GM19035 (cell line): ENCODE results near the gene PAK1IP1.
A peak's percentile ranks its signal among the peaks of the same experiment; 100 is the strongest.
"Not testable (repeated sequence)": the region's sequence is repeated elsewhere in the genome, so short reads cannot be mapped to it uniquely, and the experiment has no call there.

ENCODE experiments used
- ATAC-seq: cut with Tn5 transposase; IDR thresholded peaks from one replicate; pipeline ENCODE4 v1.9.1; 2021; ENCODE audit not compliant: unreplicated experiment

PAK1IP1 gene, protein sequence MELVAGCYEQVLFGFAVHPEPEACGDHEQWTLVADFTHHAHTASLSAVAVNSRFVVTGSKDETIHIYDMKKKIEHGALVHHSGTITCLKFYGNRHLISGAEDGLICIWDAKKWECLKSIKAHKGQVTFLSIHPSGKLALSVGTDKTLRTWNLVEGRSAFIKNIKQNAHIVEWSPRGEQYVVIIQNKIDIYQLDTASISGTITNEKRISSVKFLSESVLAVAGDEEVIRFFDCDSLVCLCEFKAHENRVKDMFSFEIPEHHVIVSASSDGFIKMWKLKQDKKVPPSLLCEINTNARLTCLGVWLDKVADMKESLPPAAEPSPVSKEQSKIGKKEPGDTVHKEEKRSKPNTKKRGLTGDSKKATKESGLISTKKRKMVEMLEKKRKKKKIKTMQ

DNA sequence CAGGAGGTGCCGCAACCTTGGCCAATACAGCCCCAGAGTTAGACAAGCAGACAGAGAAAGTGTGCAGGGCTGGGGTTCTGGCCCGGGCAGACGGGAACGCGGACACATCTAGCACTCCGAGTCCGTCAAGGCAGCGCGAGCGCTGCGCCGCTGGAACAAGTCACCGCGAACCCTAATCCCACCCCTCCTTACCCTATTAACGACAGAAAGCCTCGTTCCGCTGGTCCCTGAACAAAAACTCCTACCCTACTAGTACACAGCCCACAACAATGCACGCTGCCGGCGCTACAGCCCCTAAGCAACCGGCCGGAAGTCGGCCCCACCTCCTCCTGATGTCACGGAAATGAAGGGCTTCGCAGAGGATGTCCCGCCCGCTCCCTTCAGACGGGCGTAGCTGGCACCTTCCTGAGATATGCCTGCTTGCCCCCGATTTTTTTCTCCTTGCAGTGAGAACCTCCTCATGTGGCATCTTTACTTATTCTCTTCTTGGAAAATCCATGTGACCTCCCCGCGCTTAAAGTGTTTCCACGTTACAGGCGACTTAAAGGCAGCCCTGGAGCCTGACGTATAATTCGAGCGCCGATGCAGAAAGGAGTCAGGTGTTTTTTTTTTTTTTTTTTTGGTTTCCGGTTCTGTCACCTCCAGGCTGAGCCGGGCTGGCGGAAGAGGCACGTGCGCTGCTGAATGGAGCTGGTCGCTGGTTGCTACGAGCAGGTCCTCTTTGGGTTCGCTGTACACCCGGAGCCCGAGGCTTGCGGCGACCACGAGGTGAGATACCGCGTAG is at the start of gene PAK1IP1, which contains the start of gene C6orf52:
TSS of gene PAK1IP1 (plus strand) at position 671 of the 784 bp plus-strand sequence. CDS start at position 685, 14 bp downstream.
TSS of gene C6orf52 (minus strand) at position 315 of the 784 bp plus-strand sequence. CDS start 7,066 bp downstream, outside the sequence.
- peak; percentile 99 for ATAC-seq

DNA sequence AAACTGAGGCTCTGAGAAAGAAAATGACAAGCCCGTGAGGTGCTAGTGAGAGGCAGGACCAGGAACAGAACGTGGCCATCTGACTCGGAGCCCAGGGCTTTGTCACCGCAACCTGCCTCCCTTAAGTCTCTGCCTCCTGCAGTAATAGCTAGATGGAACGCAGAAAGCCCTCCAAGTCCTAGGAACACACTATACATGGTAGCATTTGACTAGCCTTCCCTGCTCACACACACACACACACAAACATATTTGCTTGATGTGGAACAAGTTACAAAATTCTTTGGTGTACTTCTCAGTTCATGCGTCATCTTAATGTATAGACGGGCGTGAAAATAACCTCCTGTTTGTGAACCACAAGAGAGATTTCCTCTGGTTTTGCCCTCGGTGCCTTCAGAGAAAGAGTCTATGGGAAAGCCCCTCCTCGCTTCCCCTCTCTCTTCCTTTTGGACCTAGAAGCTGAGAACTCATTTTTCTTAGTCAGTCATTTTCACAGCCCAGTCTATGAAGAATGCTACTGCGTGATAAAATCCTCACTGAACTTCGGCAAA is 39.2 kb upstream of the PAK1IP1 start:
- no peak for ATAC-seq

DNA sequence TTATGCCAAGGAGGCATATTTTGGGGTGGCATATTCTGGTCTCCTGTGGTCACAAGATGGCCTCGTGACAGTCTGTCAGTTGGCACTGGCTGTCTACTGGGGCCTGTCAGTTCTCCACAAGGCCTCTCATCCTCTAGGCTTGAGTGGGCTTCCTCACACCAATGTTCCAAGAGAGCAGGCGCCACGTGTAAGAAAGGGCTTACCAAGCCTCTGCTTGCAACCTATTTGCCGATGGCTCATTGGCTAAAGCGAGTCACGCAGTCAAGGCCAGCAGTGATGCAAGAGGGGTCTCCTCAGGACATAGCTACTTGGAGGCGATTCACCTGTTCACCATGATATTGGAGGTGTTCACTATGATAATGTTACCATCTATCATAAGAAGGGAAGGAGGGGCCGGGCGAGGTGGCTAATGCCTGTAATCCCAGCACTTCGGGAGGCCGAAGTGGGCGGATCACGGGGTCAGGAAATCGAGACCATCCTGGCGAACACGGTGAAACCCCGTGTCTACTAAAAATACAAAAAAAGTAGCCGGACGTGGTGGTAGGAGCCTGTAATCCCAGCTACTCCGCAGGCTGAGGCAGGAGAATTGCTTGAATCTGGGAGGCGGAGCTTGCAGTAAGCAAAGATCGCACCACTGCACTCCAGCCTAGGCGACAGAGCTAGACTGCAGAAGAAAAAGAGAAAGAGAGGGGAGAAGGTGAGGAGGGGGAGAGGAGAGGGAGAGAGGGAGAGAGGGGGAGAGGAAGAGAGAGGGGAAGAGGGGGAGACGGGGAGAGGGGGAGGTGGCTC is 35.7 kb upstream of the PAK1IP1 start:
- no peak for ATAC-seq

DNA sequence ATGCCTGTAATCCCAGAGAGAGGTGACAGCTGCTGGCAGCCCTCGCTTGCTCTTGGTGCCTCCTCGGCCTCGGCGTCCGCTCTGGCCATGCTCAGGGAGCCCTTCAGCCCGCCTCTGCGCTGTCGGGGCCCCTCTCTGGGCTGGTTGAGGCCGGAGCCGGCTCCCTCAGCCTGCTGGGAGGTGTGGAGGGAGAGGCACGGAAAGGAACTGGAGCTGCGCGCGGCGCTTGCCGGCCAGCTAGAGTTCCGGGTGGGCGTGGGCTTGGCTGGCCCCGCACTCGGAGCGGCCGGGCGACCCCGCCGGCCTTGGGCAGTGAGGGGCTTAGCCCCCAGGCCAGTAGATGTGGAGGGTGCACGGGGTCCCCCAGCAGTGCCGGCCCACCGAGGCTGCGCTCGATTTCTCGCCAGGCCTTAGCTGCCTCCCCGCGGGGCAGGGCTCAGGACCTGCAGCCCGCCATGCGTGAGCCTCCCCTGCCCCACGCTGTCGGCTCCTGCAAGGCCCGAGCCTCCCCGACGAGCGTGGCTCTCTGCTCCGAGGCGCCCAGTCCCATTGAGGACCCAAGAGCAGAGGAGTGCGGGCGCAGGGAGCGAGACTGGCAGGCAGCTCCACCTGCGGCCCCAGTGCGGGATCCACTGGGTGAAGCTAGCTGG is 34.9 kb upstream of the PAK1IP1 start:
- no peak for ATAC-seq

DNA sequence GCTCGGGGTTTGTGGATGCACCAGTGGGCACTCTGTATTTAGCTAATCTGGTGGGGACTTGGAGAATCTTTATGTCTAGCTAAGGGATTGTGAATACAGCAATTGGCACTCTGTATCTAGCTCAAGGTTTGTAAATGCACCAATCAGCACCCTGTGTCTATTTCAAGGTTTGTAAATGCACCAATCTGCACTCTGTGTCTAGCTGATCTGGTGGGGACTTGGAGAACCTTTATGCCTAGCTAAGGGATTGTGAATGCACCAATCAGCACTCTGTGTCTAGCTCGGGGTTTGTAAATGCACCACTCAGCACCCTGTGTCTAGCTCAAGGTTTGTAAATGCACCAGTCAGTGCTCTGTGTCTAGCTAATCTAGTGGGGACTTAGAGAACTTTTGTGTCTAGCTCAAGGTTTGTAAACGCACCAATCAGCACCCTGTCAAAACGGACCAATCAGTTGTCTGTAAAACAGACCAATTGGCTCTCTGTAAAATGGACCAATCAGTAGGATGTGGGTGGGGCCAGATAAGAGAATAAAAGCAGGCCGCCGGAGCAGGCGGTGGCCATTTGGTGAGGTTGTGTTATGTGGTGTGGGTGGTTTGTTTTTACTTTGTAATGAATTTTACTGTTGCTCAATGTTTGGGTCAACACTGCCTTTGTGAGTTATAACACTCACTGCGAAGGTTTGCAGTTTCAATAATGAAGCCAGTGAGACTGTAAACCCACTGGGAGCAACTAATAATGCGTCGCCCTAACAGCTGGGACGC is 34.2 kb upstream of the PAK1IP1 start:
- not testable (repeated sequence) for ATAC-seq

DNA sequence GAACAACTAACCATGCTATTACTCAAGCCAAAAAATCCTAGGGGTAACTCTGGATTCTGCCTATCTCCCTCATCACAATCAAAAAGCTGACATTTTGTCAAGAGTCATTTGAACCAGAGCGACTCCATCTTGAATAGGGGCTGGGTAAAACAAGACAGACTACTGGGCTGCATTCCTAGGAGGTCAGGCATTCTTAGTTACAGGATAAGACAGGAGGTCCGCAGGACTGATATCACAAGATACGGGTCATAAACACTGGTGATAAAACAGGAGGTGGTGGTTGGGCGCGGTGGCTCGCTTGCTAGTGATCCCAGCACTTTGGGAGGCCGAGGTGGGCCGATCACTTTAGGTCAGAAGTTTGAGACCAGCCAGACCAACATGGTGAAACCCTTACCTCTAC is 32.6 kb upstream of the PAK1IP1 start:
- no peak for ATAC-seq

DNA sequence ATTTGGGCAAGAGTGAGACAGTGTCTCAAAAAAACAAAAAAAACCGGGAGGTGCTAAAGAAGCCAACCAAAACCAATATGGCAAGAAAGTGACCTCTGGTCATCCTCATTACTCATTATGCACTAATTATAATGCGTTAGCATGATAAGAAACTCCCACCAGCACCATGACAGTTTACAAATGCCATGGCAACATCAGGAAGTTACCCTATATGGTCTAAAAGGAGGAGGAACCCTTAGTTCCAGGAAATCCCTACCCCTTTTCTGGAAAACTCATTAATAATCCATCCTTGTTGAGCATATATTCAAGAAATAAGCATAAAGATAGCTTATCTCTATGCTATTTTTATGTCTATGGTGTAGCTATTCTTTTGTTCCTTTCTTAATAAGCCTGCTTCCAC is 32.0 kb upstream of the PAK1IP1 start:
- ATAC-seq, result no peak

DNA sequence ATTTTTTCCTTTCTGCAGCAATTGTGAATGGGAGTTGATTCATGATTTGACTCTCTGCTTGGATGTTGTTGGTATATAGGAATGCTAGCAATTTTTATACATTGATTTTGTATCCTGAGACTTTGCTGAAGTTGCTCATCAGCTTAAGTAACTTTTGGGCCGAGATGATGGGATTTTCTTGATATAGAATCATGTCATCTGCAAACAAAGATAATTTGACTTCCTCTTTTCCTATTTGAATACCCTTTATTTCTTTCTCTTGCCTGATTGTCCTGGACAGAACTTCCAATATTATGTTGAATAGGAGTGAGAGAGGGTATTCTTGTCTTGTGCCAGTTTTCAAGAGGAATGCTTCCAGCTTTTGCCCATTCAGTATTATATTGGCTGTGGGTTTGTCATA is 29.2 kb upstream of the PAK1IP1 start:
- not testable (repeated sequence) for ATAC-seq

DNA sequence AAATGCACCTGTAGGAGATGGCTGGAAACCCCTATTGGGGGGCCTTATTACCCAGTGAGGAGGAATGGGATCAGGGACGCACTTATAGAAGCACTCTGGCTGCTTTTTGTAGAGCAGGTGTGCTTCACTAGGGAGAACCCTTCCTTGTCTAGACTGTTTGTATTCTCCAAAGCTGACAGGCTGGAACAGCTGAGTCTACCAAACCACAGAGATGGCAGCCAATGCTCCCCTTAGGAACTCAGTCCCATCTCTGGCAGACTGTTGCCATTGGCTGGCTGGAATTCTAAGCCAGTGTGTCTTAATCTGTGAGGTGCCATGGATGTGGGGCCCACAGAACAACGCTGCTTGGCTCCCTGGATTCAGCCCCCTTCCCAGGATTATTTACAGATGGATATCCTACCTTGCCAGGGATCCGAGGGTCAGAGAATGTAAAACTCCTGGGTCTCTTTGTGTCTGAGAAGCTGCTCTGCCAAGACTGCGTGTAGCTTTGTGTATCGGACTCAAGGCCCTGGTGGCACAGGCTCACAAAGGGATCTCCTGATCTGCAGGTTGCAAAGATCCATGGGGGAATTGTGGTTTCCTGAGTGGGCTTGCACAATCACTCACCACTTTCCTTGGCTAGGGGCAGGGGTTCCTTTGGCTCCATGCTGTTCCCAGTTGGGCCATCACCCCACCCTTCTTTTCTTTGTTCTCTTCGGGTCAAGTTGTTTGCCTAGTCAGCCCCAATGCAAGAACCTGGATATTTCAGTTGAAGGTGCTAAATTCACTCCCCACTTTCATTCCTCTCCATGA is 26.4 kb upstream of the PAK1IP1 start:
- no peak for ATAC-seq

DNA sequence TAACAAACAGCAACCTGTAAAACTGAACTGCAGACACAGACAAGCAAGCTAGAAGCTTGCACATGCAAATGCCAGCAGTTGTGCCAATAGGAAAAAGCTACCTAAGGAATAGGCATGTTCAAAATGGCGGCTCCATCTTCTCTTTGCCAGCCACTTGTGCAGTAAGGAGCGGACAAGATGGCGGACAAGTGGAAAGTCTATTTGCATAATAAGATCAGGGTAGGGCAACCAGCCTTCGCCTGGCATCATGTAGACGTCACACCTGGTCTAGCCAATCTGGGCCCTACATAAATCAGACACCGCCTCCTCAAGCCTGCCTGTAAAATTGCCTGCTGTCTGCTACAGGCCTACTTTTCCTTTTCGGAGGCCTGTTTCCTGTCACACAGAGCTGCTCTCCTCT is 18.4 kb upstream of the PAK1IP1 start:
- no peak for ATAC-seq

DNA sequence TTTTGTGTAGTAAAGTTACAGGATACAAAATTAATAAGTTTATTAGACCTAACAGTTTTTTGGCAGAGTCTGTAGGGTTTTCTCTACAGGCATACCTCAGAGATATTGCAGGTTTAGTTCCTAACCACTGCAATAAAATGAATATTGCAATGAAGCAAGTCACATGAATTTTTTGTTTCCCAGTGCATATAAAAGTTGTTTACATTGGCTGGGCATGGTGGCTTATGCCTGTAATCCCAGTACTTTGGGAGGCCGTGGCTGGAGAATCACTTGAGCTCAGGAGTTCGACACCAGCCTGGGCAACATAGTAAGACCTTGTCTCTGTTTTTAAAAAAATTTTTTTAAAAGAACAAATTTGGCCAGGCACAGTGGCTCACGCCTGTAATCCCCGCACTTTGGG is 16.3 kb upstream of the PAK1IP1 start:
- no peak for ATAC-seq

DNA sequence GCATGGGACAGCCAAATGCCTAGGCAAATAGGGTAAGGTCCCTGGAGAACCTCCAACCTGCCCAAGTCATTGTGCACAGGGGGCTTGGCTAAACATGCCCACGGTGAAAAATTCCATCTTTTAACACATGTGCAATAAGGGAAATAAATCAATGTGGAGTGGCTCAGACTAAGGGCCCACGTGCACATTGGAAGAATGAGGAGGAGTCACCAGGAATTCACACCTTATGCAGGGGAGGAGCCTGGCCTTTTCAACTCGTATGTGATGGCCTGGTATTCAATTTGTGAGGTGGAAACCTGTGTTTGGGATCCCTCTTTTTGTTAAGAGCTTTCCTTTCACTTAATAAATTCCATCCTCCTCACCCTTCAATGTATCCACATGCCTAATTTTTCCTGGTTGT is 13.0 kb upstream of the PAK1IP1 start:
- no peak for ATAC-seq

DNA sequence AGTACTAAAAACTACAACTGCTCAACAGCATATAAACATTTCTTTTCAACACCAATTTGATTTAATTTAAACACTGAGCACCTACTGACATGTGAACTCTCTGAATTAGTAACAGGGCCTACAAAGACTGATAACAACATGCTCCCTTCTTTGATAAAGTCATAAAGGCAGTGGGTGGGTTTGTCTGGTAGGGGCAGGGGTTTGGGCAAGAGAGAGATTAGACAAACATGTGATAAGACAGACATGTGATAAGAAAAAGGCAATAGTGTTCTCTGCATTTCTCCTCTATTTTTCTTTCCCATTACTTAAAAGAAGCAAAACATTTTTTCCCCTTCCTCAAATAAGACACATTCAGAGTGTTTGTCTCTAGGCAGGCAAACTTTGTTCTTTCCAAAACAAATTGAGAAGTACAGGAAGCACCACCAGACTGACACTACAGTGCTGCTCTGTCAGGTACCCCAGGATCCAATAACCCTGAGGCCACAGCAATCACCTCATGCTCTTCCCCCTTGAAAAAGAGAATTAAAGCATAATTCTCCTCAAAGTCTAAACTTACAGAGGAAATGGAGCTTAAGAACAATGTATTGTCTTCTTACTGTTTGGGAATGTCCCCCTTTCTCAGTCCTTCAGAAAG is 12.3 kb upstream of the PAK1IP1 start:
- no peak for ATAC-seq

DNA sequence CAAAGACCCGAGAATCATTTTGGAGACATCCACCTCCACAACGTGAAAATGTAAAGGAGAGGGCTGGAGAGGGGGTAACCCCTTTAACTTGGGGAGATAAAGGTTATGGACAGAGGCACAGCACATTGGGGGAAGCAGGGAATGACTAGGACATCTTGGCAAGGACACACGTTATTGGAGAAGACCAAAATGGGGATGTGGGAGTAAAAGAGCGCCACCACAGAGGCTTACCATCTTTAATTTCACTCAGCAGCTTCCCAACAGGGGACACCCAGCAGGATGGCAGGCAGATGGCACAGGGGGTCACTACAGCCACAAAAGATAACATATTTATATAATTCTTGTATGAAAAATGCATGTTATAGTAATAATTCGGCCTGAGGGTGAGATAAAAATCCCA is 10.2 kb upstream of the PAK1IP1 start:
- no peak for ATAC-seq

DNA sequence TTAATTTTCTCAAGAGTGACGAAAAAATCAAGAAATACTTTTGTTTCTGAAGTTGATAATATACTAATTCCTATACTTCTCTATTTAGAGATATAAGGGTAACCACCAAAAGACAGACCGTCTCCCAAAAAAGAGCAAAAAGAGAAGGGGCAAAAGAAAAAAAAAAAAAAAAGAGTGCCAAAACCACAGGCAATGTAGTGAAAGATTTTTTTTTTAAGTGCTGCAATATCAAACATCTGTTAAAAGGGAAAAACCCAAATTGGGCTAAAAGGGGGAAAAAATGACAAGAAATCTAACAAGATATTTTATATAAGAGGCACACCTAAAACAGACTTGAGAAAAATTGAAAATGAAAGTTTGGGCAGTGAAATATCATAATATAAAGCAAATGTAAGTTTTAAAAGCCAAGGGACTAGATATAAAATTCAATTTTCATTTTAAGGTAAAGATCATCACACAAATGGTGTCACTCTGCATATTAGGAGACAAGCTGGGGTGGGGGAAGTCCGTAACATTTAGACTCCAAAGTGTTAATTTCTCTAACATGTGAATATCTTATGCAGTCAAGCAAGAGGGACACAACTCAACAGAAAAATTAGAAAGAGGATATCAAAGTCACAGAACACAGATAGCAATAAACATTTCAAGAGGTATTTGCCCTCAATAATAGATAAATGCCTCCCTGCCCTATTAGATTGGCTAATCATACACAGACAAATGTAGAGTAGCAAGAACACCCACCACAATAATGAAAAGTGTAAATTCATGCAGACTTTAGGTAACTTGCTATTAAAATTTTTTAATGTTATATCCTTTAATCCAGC is 9.5 kb upstream of the PAK1IP1 start:
- no peak for ATAC-seq

DNA sequence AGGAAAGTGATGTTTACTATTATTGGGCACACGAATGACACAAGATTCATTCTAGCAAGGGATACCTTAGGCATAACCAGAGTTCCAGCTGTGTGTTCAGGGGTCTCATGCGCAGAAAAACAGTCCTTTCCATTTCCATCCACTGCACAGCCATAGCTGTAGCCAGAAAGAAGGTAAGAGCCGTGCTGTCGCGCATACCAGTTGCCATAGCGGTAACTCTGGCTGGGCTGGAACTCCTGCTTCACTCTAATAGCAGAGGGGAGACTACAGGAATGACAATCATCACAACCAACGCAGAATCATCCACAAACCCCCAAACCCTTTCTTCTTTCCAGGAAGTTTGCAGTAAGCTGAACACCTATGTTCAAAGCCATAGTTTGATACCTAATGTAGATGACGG is 7.9 kb upstream of the PAK1IP1 start:
- ATAC-seq, result no peak

DNA sequence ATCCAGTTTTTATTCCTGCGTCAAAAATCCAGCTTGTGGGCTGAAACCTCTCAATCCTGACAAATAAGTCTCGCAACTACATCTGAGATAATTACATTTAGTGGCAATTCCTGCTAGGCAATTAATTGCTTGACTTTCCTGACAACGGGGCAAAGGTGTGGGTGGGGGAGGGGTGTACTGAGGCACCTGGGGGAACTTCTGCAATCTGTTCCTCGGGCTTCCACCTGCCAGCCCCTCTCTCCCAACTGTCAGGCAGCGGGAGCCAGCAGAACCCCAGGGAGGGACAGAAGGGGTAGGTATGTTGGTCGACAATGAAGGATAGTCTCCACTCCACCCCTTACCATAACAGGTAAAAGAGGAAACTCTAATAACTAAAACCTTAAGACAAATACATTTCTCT is 7.2 kb upstream of the PAK1IP1 start:
- ATAC-seq, result no peak
